Activated naive CD8-positive, alpha-beta T cell (primary cell): ENCODE data around the gene USH2A.

Experiments
- H3K27ac Mint-ChIP-seq: one replicate; pipeline ENCODE4 v1.8.0; 2021; ENCODE audit warnings: mixed read lengths
- H3K27me3 Mint-ChIP-seq: one replicate; pipeline ENCODE4 v1.8.0; 2021; ENCODE audit warnings: mixed read lengths
- H3K36me3 Mint-ChIP-seq: one replicate; pipeline ENCODE4 v1.8.0; 2021; ENCODE audit warnings: mixed read lengths
- H3K4me1 Mint-ChIP-seq: one replicate; pipeline ENCODE4 v1.8.0; 2021; ENCODE audit warnings: low read depth, mixed read lengths
- H3K4me3 Mint-ChIP-seq: one replicate; pipeline ENCODE4 v1.8.0; 2021; ENCODE audit warnings: mild to moderate bottlenecking, mixed read lengths
- H3K9me3 Mint-ChIP-seq: one replicate; pipeline ENCODE4 v1.8.0; 2021; ENCODE audit warnings: low read depth, mixed read lengths

Gene USH2A, protein sequence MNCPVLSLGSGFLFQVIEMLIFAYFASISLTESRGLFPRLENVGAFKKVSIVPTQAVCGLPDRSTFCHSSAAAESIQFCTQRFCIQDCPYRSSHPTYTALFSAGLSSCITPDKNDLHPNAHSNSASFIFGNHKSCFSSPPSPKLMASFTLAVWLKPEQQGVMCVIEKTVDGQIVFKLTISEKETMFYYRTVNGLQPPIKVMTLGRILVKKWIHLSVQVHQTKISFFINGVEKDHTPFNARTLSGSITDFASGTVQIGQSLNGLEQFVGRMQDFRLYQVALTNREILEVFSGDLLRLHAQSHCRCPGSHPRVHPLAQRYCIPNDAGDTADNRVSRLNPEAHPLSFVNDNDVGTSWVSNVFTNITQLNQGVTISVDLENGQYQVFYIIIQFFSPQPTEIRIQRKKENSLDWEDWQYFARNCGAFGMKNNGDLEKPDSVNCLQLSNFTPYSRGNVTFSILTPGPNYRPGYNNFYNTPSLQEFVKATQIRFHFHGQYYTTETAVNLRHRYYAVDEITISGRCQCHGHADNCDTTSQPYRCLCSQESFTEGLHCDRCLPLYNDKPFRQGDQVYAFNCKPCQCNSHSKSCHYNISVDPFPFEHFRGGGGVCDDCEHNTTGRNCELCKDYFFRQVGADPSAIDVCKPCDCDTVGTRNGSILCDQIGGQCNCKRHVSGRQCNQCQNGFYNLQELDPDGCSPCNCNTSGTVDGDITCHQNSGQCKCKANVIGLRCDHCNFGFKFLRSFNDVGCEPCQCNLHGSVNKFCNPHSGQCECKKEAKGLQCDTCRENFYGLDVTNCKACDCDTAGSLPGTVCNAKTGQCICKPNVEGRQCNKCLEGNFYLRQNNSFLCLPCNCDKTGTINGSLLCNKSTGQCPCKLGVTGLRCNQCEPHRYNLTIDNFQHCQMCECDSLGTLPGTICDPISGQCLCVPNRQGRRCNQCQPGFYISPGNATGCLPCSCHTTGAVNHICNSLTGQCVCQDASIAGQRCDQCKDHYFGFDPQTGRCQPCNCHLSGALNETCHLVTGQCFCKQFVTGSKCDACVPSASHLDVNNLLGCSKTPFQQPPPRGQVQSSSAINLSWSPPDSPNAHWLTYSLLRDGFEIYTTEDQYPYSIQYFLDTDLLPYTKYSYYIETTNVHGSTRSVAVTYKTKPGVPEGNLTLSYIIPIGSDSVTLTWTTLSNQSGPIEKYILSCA (N-terminal part only)

DNA sequence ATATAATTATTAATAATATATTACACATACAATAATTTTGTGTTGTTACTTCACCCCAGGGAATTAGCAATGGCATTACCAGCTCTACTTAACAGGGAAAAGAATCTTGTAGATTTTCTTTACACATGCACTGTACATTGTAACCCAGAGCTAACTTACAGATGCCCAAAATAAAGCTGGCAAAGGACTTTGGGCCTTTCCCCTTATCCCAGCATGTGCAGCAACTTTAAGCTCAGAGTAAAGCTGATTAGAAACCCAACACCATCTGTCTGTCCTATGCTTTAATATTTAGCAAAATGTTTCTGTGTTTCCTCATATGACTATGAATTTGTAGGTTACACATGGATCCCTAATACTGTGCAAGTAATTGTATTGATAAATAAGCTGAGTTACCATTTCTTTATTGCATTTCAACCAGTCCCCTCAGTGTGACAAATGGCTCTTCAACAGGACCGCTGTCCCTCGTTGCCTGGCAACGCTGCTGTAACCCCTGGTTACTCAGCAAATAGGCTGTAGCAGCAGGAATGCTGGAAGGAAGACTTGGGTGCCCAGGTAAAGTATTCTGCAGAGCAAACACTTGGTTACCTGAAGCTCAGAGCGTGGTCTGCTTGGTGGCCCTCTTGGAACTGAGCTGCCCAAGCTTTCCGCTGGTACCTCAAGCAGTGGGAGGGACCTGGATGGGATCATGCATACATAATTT, at the start of gene USH2A:
USH2A (minus strand) TSS at position 628 of the 700 bp plus-strand sequence. CDS start 1,112 bp downstream, outside the sequence.
- peaks cover 6% of the 10 kb centered on the region for H3K9me3 Mint-ChIP-seq
- no peaks in the 10 kb centered on the region for H3K27me3 Mint-ChIP-seq
- no peak within 1 kb of the TSS for H3K27ac Mint-ChIP-seq
- no peaks in the 10 kb centered on the region for H3K4me1 Mint-ChIP-seq
- no peaks in the 10 kb centered on the region for H3K36me3 Mint-ChIP-seq
- H3K4me3 Mint-ChIP-seq, result no peak within 1 kb of the TSS

DNA sequence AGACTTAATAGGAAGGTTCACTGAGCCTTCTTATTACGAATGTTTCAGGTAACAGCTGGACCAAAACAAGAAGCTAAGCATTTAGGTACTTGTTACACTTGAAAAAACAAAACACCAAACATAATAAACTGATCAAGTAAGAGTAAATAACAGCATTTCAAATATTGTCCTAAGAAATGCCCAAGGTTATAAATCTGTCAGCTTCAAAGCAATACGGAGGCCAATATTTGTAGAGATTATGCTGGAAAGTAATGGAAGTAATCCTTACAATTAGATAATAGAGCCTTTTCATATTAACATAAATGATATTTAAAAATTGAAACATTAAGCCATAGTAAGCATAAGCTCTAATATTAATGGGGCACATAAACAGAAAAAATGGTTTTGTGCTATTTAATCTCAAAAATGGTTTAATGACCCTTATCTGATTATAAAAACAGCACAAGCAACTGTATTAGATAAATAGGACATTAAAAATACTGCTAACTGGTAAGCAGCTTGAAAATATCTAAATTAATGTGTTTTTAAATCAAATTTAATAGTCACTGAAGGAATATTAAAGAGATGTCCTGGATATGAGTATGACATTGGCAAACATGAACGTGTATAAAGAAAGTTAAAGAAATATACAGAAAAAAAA, 43.0 kb upstream of the USH2A start:
- no peaks in the 10 kb centered on the region for H3K36me3 Mint-ChIP-seq
- H3K27me3 Mint-ChIP-seq, result no peaks in the 10 kb centered on the region
- peaks cover 5% of the 10 kb centered on the region for H3K9me3 Mint-ChIP-seq
- H3K4me1 Mint-ChIP-seq, result no peaks in the 10 kb centered on the region
- no peak overlapping the region for H3K4me3 Mint-ChIP-seq
- no peak overlapping the region for H3K27ac Mint-ChIP-seq

- Mint-ChIP-seq H3K36me3 (no peaks in the 10 kb centered on the region), H3K27me3 (no peaks in the 10 kb centered on the region), H3K4me1 (no peaks in the 10 kb centered on the region), H3K9me3 (peaks cover 9% of the 10 kb centered on the region), H3K4me3 (no peak overlapping the region), H3K27ac (no peak overlapping the region)
Measured at GRCh38 chr1:216464489-216464888, 41.2 kb upstream of the USH2A start.

- Mint-ChIP-seq H3K27ac (no peak overlapping the region), H3K9me3 (peaks cover 9% of the 10 kb centered on the region), H3K4me1 (no peaks in the 10 kb centered on the region), H3K4me3 (no peak overlapping the region), H3K36me3 (no peaks in the 10 kb centered on the region), H3K27me3 (no peaks in the 10 kb centered on the region)
Measured at GRCh38 chr1:216462066-216462775, 39.0 kb upstream of the USH2A start.

DNA sequence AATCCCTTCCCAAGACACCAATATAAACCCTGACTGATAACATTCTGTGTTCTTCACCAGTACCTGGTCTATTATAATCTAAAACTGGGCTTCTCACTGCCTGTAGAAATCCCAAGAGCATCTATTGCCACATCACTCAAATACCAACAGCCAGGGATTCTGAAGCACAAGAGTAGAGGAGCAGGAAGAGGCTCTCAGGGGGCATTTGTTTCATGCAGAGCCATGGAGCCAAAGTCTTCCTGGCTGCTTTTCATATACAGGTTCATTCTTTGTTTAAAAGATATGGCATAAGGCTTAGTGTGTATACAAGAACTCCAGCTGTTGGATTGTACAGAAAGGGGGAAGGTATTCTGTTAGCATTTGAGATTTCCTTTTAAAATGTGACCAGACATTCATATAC, 38.2 kb upstream of the USH2A start:
- no peak overlapping the region for H3K4me3 Mint-ChIP-seq
- peaks cover 9% of the 10 kb centered on the region for H3K9me3 Mint-ChIP-seq
- H3K36me3 Mint-ChIP-seq, result no peaks in the 10 kb centered on the region
- no peak overlapping the region for H3K27ac Mint-ChIP-seq
- H3K4me1 Mint-ChIP-seq, result no peaks in the 10 kb centered on the region
- no peaks in the 10 kb centered on the region for H3K27me3 Mint-ChIP-seq

GRCh38 chr1:216459651-216460207, 36.5 kb upstream of the USH2A start:
- Mint-ChIP-seq H3K36me3 (no peaks in the 10 kb centered on the region), H3K27ac (no peak overlapping the region), H3K4me3 (no peak overlapping the region), H3K9me3 (peaks cover 9% of the 10 kb centered on the region), H3K27me3 (no peaks in the 10 kb centered on the region), H3K4me1 (no peaks in the 10 kb centered on the region)

- no peaks in the 10 kb centered on the region for H3K27me3 Mint-ChIP-seq
- no peaks in the 10 kb centered on the region for H3K4me1 Mint-ChIP-seq
- H3K4me3 Mint-ChIP-seq, result no peak overlapping the region
- H3K27ac Mint-ChIP-seq, result no peak overlapping the region
- no peaks in the 10 kb centered on the region for H3K36me3 Mint-ChIP-seq
- H3K9me3 Mint-ChIP-seq, result peaks cover 13% of the 10 kb centered on the region
Measured at GRCh38 chr1:216458812-216459211, 35.6 kb upstream of the USH2A start.

GRCh38 chr1:216457356-216457755, 34.1 kb upstream of the USH2A start:
- Mint-ChIP-seq H3K9me3 (peaks cover 17% of the 10 kb centered on the region), H3K4me1 (no peaks in the 10 kb centered on the region), H3K36me3 (no peaks in the 10 kb centered on the region), H3K27ac (no peak overlapping the region), H3K27me3 (no peaks in the 10 kb centered on the region), H3K4me3 (no peak overlapping the region)

GRCh38 chr1:216456682-216457081, 33.4 kb upstream of the USH2A start:
- Mint-ChIP-seq H3K27me3 (no peaks in the 10 kb centered on the region), H3K4me3 (no peak overlapping the region), H3K36me3 (no peaks in the 10 kb centered on the region), H3K9me3 (peaks cover 17% of the 10 kb centered on the region), H3K27ac (no peak overlapping the region), H3K4me1 (no peaks in the 10 kb centered on the region)

DNA sequence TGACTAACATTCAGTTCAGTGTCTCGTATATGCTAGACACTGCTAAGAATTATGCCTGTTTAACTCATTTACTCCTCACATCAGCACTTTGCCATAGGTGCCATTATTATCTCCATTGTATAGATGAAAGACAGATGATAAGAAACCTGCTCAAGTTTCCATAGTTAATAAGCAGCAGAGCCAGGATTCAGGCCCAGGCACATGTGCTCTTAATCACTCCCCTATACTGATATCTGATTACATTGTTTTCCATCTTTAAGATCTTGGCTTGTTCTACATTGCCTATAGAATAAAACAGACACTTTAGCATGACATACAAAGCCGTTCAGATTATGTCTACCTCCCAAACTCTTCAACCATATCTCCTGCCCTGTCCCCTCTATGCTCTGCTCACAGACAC, 30.5 kb upstream of the USH2A start:
- Mint-ChIP-seq H3K27ac (no peak overlapping the region), H3K4me1 (no peaks in the 10 kb centered on the region), H3K27me3 (no peaks in the 10 kb centered on the region), H3K36me3 (no peaks in the 10 kb centered on the region), H3K4me3 (no peak overlapping the region), H3K9me3 (peaks cover 18% of the 10 kb centered on the region)

- Mint-ChIP-seq H3K27ac (no peak overlapping the region), H3K27me3 (no peaks in the 10 kb centered on the region), H3K36me3 (no peaks in the 10 kb centered on the region), H3K4me1 (no peaks in the 10 kb centered on the region), H3K9me3 (peaks cover 23% of the 10 kb centered on the region), H3K4me3 (no peak overlapping the region)
Measured at GRCh38 chr1:216450227-216450626, 27.0 kb upstream of the USH2A start.

- peaks cover 22% of the 10 kb centered on the region for H3K9me3 Mint-ChIP-seq
- no peaks in the 10 kb centered on the region for H3K27me3 Mint-ChIP-seq
- H3K4me1 Mint-ChIP-seq, result no peaks in the 10 kb centered on the region
- no peak overlapping the region for H3K27ac Mint-ChIP-seq
- no peak overlapping the region for H3K4me3 Mint-ChIP-seq
- H3K36me3 Mint-ChIP-seq, result no peaks in the 10 kb centered on the region
Measured at GRCh38 chr1:216448011-216448510, 24.8 kb upstream of the USH2A start.

GRCh38 chr1:216437603-216438002, 14.4 kb upstream of the USH2A start:
- Mint-ChIP-seq H3K27ac (no peak overlapping the region), H3K9me3 (no peaks in the 10 kb centered on the region), H3K4me3 (no peak overlapping the region), H3K4me1 (no peaks in the 10 kb centered on the region), H3K27me3 (no peaks in the 10 kb centered on the region), H3K36me3 (no peaks in the 10 kb centered on the region)
